Endothelial cell of umbilical vein (primary cell): ENCODE data around the gene KAZN. TPM values are rescaled to one million over a fixed set of nuclear protein-coding genes. Genes with fewer than 3 reads are reported as not detected.

ENCODE experiments used
- BruUV-seq: library from RNA; stranded (reverse); fragments of 400-500 nt; replicated peaks from 2 replicates; lab custom pipeline; 2021; lab: Mats Ljungman, UMichigan
- CTCF ChIA-PET: fragments of 300-600, 350-600 bp; sonication (Branson Sonifier 250); formaldehyde crosslinking; loops from one replicate; lab custom pipeline; 2021; ENCODE audit warnings: antibody characterized with exemption, inconsistent platforms; lab: Charles Lee
- POLR2A ChIA-PET: fragments of 300-600, 350-600 bp; sonication (Branson Sonifier 250); formaldehyde crosslinking; loops from one replicate; lab custom pipeline; 2021; ENCODE audit warnings: antibody characterized with exemption, inconsistent platforms; lab: Charles Lee
- DNase-seq: peaks from one replicate; pipeline ENCODE4 v3.0.0-alpha.2; 2011; ENCODE audit warnings: low read depth, low spot score
- FAIRE-seq: peaks from 2 replicates; lab custom pipeline; 2011; peaks lifted over from hg19 to GRCh38; lab: Jason Lieb, UNC
- H2AFZ ChIP-seq: 2 replicates; pipeline ENCODE4 v1.6.0; 2012; ENCODE audit warnings: low read depth, low read length, control low read depth, inconsistent platforms
- H3K27ac ChIP-seq: 2 replicates; pipeline ENCODE4 v1.5.1; 2011; ENCODE audit warnings: low read depth, mild to moderate bottlenecking, control low read depth, low read length, moderate library complexity; ENCODE audit not compliant: insufficient read depth
- H3K27me3 ChIP-seq, 2 experiments: 2 replicates each; pipeline versions ENCODE4 v1.6.0 to v1.6.1; 2011; ENCODE audit warnings: low read length in 2 of 2, mixed read lengths in 1 of 2; ENCODE audit not compliant: control insufficient read depth in 2 of 2, insufficient read depth in 2 of 2
- H3K36me3 ChIP-seq, 2 experiments: 2 replicates in 1 of 2; 3 replicates in 1 of 2; pipeline ENCODE4 v1.5.1; 2011; ENCODE audit warnings: low read length in 2 of 2, mild to moderate bottlenecking in 1 of 2, moderate library complexity in 1 of 2; ENCODE audit not compliant: control insufficient read depth in 2 of 2, insufficient read depth in 2 of 2; ENCODE audit errors: extremely low read depth in 1 of 2
- H3K4me1 ChIP-seq: 3 replicates; pipeline ENCODE4 v1.5.1; 2011; ENCODE audit warnings: mild to moderate bottlenecking, low read length; ENCODE audit not compliant: control insufficient read depth, insufficient read depth; ENCODE audit errors: extremely low read depth
- H3K4me2 ChIP-seq: 2 replicates; pipeline ENCODE4 v1.6.1; 2011; ENCODE audit warnings: low read length, control low read depth, mixed read lengths; ENCODE audit not compliant: insufficient read depth
- H3K4me3 ChIP-seq, 3 experiments: fragments of 200-600 bp in 1 of 3; sonication (generic), shearing (Covaris generic) in 1 of 3; replicated peaks in 1 of 3; 2 replicates each; pipeline ENCODE4 v1.5.1; 2011 to 2016; ENCODE audit warnings: control low read depth in 3 of 3, low read length in 3 of 3, mild to moderate bottlenecking in 2 of 3, inconsistent platforms in 1 of 3, low read depth in 1 of 3, moderate library complexity in 1 of 3; ENCODE audit not compliant: insufficient read depth in 1 of 3
- H3K79me2 ChIP-seq: 2 replicates; pipeline ENCODE4 v1.6.0; 2012; ENCODE audit warnings: low read length, inconsistent platforms; ENCODE audit not compliant: control insufficient read depth, insufficient read depth
- H3K9ac ChIP-seq: replicated peaks from 2 replicates; pipeline ENCODE3; 2011; ENCODE audit warnings: low read length, control low read depth; ENCODE audit not compliant: insufficient read depth; ENCODE audit errors: extremely low read depth
- H3K9me1 ChIP-seq: replicated peaks from 3 replicates; pipeline ENCODE4 v1.6.0; 2011; ENCODE audit warnings: mild to moderate bottlenecking, low read length; ENCODE audit not compliant: control insufficient read depth, insufficient read depth; ENCODE audit errors: extremely low read depth
- H3K9me3 ChIP-seq: replicated peaks from 2 replicates; pipeline ENCODE4 v1.5.1; 2012; ENCODE audit warnings: low read length, inconsistent platforms; ENCODE audit not compliant: control insufficient read depth, insufficient read depth
- H4K20me1 ChIP-seq: replicated peaks from 2 replicates; pipeline ENCODE3; 2011; ENCODE audit warnings: mild to moderate bottlenecking, low read length; ENCODE audit not compliant: control insufficient read depth, insufficient read depth; ENCODE audit errors: extremely low read depth
- EZH2 ChIP-seq: IDR thresholded peaks from 2 replicates; pipeline ENCODE4 v1.6.1; 2012; ENCODE audit warnings: borderline replicate concordance, low read depth, mild to moderate bottlenecking, moderate library complexity, low read length, inconsistent platforms; ENCODE audit not compliant: severe bottlenecking
- FOS ChIP-seq: IDR thresholded peaks from 2 replicates; pipeline ENCODE4 v1.6.1; 2011; ENCODE audit warnings: mild to moderate bottlenecking, low read length, moderate library complexity, borderline replicate concordance; ENCODE audit not compliant: insufficient read depth
- GATA2 ChIP-seq: IDR thresholded peaks from 2 replicates; pipeline ENCODE4 v1.7.0; 2011; ENCODE audit warnings: low read depth, mild to moderate bottlenecking, moderate library complexity, mixed read lengths, low read length; ENCODE audit not compliant: insufficient read length, insufficient read depth
- JUN ChIP-seq: IDR thresholded peaks from 2 replicates; pipeline ENCODE4 v1.6.1; 2011; ENCODE audit warnings: borderline replicate concordance, low read depth; ENCODE audit not compliant: insufficient read length, insufficient read depth
- MYC ChIP-seq: IDR thresholded peaks from one replicate; pipeline ENCODE4 v1.6.1; 2011; ENCODE audit warnings: mild to moderate bottlenecking, low read depth, low read length
- POLR2A ChIP-seq: IDR thresholded peaks from 2 replicates; pipeline ENCODE4 v1.6.1; 2012; ENCODE audit warnings: low read depth, mild to moderate bottlenecking, control low read depth, low read length
- POLR2AphosphoS5 ChIP-seq: IDR thresholded peaks from 2 replicates; pipeline ENCODE4 v1.6.1; 2012; ENCODE audit warnings: low read depth, mild to moderate bottlenecking, control low read depth, low read length, moderate library complexity; ENCODE audit not compliant: insufficient read depth
- dilution Hi-C: fragments of 300-500 bp; cut with MboI; formaldehyde crosslinking; loops from one replicate; pipeline ENCODE4 v1.15.0; 2019; ENCODE audit warnings: low sequenced_read_pairs; ENCODE audit not compliant: extremely low pct_ligation_motif_present
- intact Hi-C: fragments of 100-400 bp; cut with micrococcal nuclease; formaldehyde crosslinking; loops from one replicate; pipeline ENCODE4 v1.10.0; 2022
- polyA plus RNA-seq, 4 experiments: library from polyadenylated mRNA; depleted of rRNA in 3 of 4; stranded (reverse) in 3 of 4; unstranded in 1 of 4; fragments of >200 nt; gene quantifications; 2 replicates each; pipeline versions ENCODE4 v1.2.1 to v1.2.3, GENCODE V29; 2011 to 2012; ENCODE audit warnings: missing spikeins in 1 of 4
- total RNA-seq: library from RNA; stranded (reverse); gene quantifications from 2 replicates; pipeline ENCODE4 v1.2.3, GENCODE V29; 2021
- TF ChIP-seq, protein P1 (sequence below): IDR thresholded peaks from 2 replicates; pipeline ENCODE4 v1.6.1; 2011; ENCODE audit not compliant: insufficient read depth, insufficient read length
- TF ChIP-seq, protein P2 (sequence below), 2 donors: IDR thresholded peaks; 1 replicate in 1 of 2; 2 replicates in 1 of 2; pipeline ENCODE4 v1.5.1; 2011; ENCODE audit warnings: low read length in 2 of 2, mild to moderate bottlenecking in 2 of 2, moderate library complexity in 2 of 2, control low read depth in 1 of 2, inconsistent platforms in 1 of 2, low read depth in 1 of 2; ENCODE audit not compliant: insufficient read depth in 1 of 2; ENCODE audit errors: extremely low read depth in 1 of 2

KAZN gene
- total and polyA plus RNA-seq, 2 donors (not counting 3 experiments of a cell fraction or from before 2014, with no cell fraction given), result 1.6 to 5.8 TPM

DNA sequence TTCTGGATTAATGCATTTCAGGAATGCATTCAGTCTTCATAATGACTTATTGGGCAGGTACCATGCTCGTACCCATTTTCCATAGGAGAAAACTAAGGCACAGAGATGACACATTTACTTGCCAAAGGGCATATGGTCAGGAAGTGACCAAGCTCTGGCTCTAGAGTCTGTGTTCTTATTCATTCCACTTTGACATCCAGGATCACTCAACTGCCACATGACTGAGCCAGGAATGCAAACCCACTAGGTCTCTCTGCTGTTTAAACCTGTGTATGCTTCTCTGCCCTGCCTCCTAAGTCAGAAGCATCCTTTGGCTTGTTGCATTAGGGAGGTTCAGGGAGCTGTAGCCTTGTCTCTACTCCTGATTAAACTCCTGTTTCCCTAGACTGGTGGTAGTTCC is 7.5 kb downstream of the KAZN start:
- no TSS peak for BruUV-seq
- H2AFZ ChIP-seq, result no peak overlapping the region
- no peaks in the 10 kb centered on the region for H3K36me3 ChIP-seq
- CTCF ChIA-PET, result no interaction called here
- intact Hi-C loops (no loop called here), dilution Hi-C loops (no loop called here)
- H3K4me3 ChIP-seq, result no peak overlapping the region
- H3K9me1 ChIP-seq, result no peaks in the 10 kb centered on the region
- no peak overlapping the region for H3K4me2 ChIP-seq
- no peak for TF ChIP-seq GATA2
- TF ChIP-seq, protein P1, sequence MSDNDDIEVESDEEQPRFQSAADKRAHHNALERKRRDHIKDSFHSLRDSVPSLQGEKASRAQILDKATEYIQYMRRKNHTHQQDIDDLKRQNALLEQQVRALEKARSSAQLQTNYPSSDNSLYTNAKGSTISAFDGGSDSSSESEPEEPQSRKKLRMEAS, result no peak
- TF ChIP-seq JUN, result no peak
- no peak for TF ChIP-seq FOS
- no peak for TF ChIP-seq POLR2A
- no peak for TF ChIP-seq POLR2AphosphoS5
- no peak for TF ChIP-seq MYC
- TF ChIP-seq, protein P2, sequence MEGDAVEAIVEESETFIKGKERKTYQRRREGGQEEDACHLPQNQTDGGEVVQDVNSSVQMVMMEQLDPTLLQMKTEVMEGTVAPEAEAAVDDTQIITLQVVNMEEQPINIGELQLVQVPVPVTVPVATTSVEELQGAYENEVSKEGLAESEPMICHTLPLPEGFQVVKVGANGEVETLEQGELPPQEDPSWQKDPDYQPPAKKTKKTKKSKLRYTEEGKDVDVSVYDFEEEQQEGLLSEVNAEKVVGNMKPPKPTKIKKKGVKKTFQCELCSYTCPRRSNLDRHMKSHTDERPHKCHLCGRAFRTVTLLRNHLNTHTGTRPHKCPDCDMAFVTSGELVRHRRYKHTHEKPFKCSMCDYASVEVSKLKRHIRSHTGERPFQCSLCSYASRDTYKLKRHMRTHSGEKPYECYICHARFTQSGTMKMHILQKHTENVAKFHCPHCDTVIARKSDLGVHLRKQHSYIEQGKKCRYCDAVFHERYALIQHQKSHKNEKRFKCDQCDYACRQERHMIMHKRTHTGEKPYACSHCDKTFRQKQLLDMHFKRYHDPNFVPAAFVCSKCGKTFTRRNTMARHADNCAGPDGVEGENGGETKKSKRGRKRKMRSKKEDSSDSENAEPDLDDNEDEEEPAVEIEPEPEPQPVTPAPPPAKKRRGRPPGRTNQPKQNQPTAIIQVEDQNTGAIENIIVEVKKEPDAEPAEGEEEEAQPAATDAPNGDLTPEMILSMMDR (IDR thresholded peaks at IDR 0.05; ENCODE audit: extremely low read depth in 1 of 2, insufficient read depth in 1 of 2, low read depth in 1 of 2, low read length in 2 of 2), result no peak
- TF ChIP-seq EZH2, result no peak
- no peaks in the 10 kb centered on the region for H3K4me1 ChIP-seq
- H3K9ac ChIP-seq, result no peak overlapping the region
- H3K27me3 ChIP-seq, result no peaks in the 10 kb centered on the region
- DNase-seq, result no peak
- no peak overlapping the region for H3K27ac ChIP-seq
- no peaks in the 10 kb centered on the region for H4K20me1 ChIP-seq
- POLR2A ChIA-PET, result no interaction called here
- no peaks in the 10 kb centered on the region for H3K9me3 ChIP-seq
- no peak for FAIRE-seq
- H3K79me2 ChIP-seq, result no peaks in the 10 kb centered on the region
